T-cell (primary cell): ENCODE measurements around the gene RABGAP1L. TPM values are rescaled to one million over a fixed set of nuclear protein-coding genes. Genes with fewer than 3 reads are reported as not detected.
A peak's percentile ranks its signal among the peaks of the same experiment; 100 is the strongest.

Experiments
- ATAC-seq, 4 experiments: fragments of 200-7000 bp in 3 of 4; fragments of 150-1000 bp in 1 of 4; cut with Tn5 transposase; replicated peaks in 1 of 4; 1 replicate in 3 of 4; 2 replicates in 1 of 4; pipeline ENCODE4 v1.10.0; 2021; ENCODE audit warnings: moderate library complexity in 3 of 4, mild to moderate bottlenecking in 2 of 4, moderate number of reproducible peaks in 1 of 4
- CTCF ChIA-PET, 2 donors: fragments of 300-600 bp; sonication (Branson Sonifier 250); formaldehyde crosslinking; loops; one replicate each; lab custom pipeline; 2022; ENCODE audit warnings: antibody characterized with exemption in 2 of 2; lab: Charles Lee
- POLR2A ChIA-PET, 2 donors: fragments of 300-600 bp; sonication (Branson Sonifier 250); formaldehyde crosslinking; loops; one replicate each; lab custom pipeline; 2022; ENCODE audit warnings: antibody characterized with exemption in 2 of 2; lab: Charles Lee
- DNase-seq, 35 experiments: peaks; one replicate each; pipeline versions ENCODE4 v3.0.0 to v3.0.0-alpha.2; 2013 to 2023
- H3K27ac ChIP-seq: one replicate; pipeline ENCODE4 v1.5.1; 2013; ENCODE audit warnings: low read length
- H3K27me3 ChIP-seq, 2 experiments: replicated peaks in 1 of 2; 1 replicate in 1 of 2; 2 replicates in 1 of 2; pipeline versions ENCODE4 v1.6.1 to v1.7.0; 2013; ENCODE audit warnings: low read length in 1 of 2, mixed read lengths in 1 of 2; ENCODE audit not compliant: control insufficient read depth in 2 of 2, insufficient read depth in 2 of 2; ENCODE audit errors: extremely low read depth in 1 of 2
- H3K36me3 ChIP-seq, 2 donors: 1 replicate in 1 of 2; 2 replicates in 1 of 2; pipeline versions ENCODE4 v1.6.1 to v1.7.0; 2013; ENCODE audit warnings: low read length in 1 of 2; ENCODE audit not compliant: control insufficient read depth in 2 of 2, insufficient read depth in 1 of 2; ENCODE audit errors: extremely low read depth in 1 of 2
- H3K4me1 ChIP-seq, 2 experiments: 1 replicate in 1 of 2; 2 replicates in 1 of 2; pipeline versions ENCODE4 v1.6.1 to v1.7.0; 2013; ENCODE audit warnings: low read length in 2 of 2, mixed read lengths in 1 of 2; ENCODE audit not compliant: insufficient read depth in 2 of 2, control insufficient read depth in 1 of 2; ENCODE audit errors: extremely low read depth in 1 of 2
- H3K4me3 ChIP-seq, 2 donors: 1 replicate in 1 of 2; 2 replicates in 1 of 2; pipeline versions ENCODE4 v1.5.1 to v1.7.0; 2013; ENCODE audit warnings: mild to moderate bottlenecking in 2 of 2, low read length in 1 of 2, moderate library complexity in 1 of 2; ENCODE audit not compliant: control insufficient read depth in 1 of 2; ENCODE audit errors: extremely low read depth in 1 of 2
- H3K9me3 ChIP-seq: 2 replicates; pipeline ENCODE4 v1.7.0; 2013
- H3K27ac Mint-ChIP-seq, 2 donors: one replicate each; pipeline ENCODE4 v1.8.0; 2020 to 2021; ENCODE audit warnings: mild to moderate bottlenecking in 2 of 2, mixed read lengths in 2 of 2
- H3K27me3 Mint-ChIP-seq, 2 donors: one replicate each; pipeline ENCODE4 v1.8.0; 2021 to 2022; ENCODE audit warnings: mixed read lengths in 2 of 2
- H3K36me3 Mint-ChIP-seq: one replicate; pipeline ENCODE4 v1.8.0; 2021; ENCODE audit warnings: mixed read lengths
- H3K4me1 Mint-ChIP-seq, 3 donors: one replicate each; pipeline ENCODE4 v1.8.0; 2020 to 2022; ENCODE audit warnings: mixed read lengths in 3 of 3, mild to moderate bottlenecking in 1 of 3
- H3K4me3 Mint-ChIP-seq, 3 donors: one replicate each; pipeline ENCODE4 v1.8.0; 2020 to 2022; ENCODE audit warnings: mild to moderate bottlenecking in 3 of 3, mixed read lengths in 3 of 3, moderate library complexity in 3 of 3
- H3K9me3 Mint-ChIP-seq, 3 donors: one replicate each; pipeline ENCODE4 v1.8.0; 2020 to 2022; ENCODE audit warnings: mixed read lengths in 3 of 3
- WGBS: methylation state at CpG from one replicate; pipeline ENCODE4 v1.1.5; 2013; ENCODE audit warnings: missing lambda C conversion rate; ENCODE audit not compliant: insufficient coverage; 5-methylcytosine and 5-hydroxymethylcytosine counted together
- total RNA-seq, 35 experiments: library from RNA in 6 of 35; stranded (reverse) in 6 of 35; fragments of 120-200 nt in 1 of 35; gene quantifications; one replicate each; pipeline versions ENCODE4 v1.2.1 to v1.2.4 and lab custom pipeline; 2013 to 2026

The RABGAP1L gene
- total RNA-seq, 5 donors from 2014 or later (not counting 1 experiment from before 2014, with no cell fraction given): 75.0 to 108 (median 82.3) TPM

- Mint-ChIP-seq H3K27ac (no peak overlapping the region), H3K9me3 (peaks cover 6 to 23% (median 13%) of the 10 kb centered on the region in 3 donors), H3K4me3 (no peak overlapping the region), H3K4me1 (peaks cover 23 to 31% (median 27%) of the 10 kb centered on the region in 3 donors), H3K36me3 (peaks cover 27% of the 10 kb centered on the region), H3K27me3 (no peaks in the 10 kb centered on the region)
- Histone ChIP-seq H3K27ac (no peak overlapping the region), H3K27me3 (no peaks in the 10 kb centered on the region), H3K9me3 (no peaks in the 10 kb centered on the region), H3K4me3 (no peak overlapping the region), H3K36me3 (no peaks in the 10 kb centered on the region), H3K4me1 (no peaks in the 10 kb centered on the region)
- ChIA-PET POLR2A (interaction anchor here in 1 of 2 donors (0.6 kb wide), 1 partner anchor 79 kb away, joined by 3 read pairs; no protein-coding TSS in a partner anchor), CTCF (interaction anchor here in 1 of 2 donors (0.5 kb wide), 1 partner anchor 637 kb away, joined by 9 read pairs; no protein-coding TSS in a partner anchor)
- ATAC-seq (no peak), DNase-seq (no peak)
- WGBS: no CpG with 5 or more reads among the region's 3 CpGs
Observed at GRCh38 chr1:174344162-174344561, 184.8 kb downstream of the RABGAP1L start.

GRCh38 chr1:174352117-174352516 lies 192.8 kb downstream of the RABGAP1L start:
- ATAC-seq (no peak), DNase-seq (no peak)
- Mint-ChIP-seq H3K4me1 (peaks cover 6 to 16% (median 12%) of the 10 kb centered on the region in 3 donors), H3K9me3 (peaks cover 0 to 10% (median 6%) of the 10 kb centered on the region in 3 donors), H3K27me3 (no peaks in the 10 kb centered on the region), H3K4me3 (no peak overlapping the region), H3K36me3 (peaks cover 33% of the 10 kb centered on the region), H3K27ac (no peak overlapping the region)
- ChIA-PET CTCF (no interaction called here), POLR2A (no interaction called here)
- Histone ChIP-seq H3K9me3 (no peaks in the 10 kb centered on the region), H3K4me1 (no peaks in the 10 kb centered on the region), H3K27me3 (no peaks in the 10 kb centered on the region), H3K27ac (no peak overlapping the region), H3K36me3 (no peaks in the 10 kb centered on the region), H3K4me3 (no peak overlapping the region)

- no peaks in the 10 kb centered on the region for H3K36me3 ChIP-seq
- ATAC-seq (no peak), DNase-seq (no peak)
- Mint-ChIP-seq H3K9me3 (peaks cover 0 to 5% (median 0%) of the 10 kb centered on the region in 3 donors), H3K4me1 (peaks cover 6 to 10% (median 10%) of the 10 kb centered on the region in 3 donors), H3K36me3 (peaks cover 30% of the 10 kb centered on the region), H3K27ac (no peak overlapping the region), H3K4me3 (no peak overlapping the region), H3K27me3 (no peaks in the 10 kb centered on the region)
- no peaks in the 10 kb centered on the region for H3K4me1 ChIP-seq
- 100% methylated on average over 1 of the region's 3 CpGs for WGBS
- no peak overlapping the region for H3K4me3 ChIP-seq
- ChIA-PET CTCF (no interaction called here), POLR2A (no interaction called here)
- no peaks in the 10 kb centered on the region for H3K27me3 ChIP-seq
- no peaks in the 10 kb centered on the region for H3K9me3 ChIP-seq
- no peak overlapping the region for H3K27ac ChIP-seq
Observed at GRCh38 chr1:174352883-174353608, 193.7 kb downstream of the RABGAP1L start.

GRCh38 chr1:174358344-174358743 lies 199.0 kb downstream of the RABGAP1L start:
- Histone ChIP-seq H3K4me3 (no peak overlapping the region), H3K27me3 (no peaks in the 10 kb centered on the region), H3K27ac (no peak overlapping the region), H3K4me1 (no peaks in the 10 kb centered on the region), H3K9me3 (no peaks in the 10 kb centered on the region), H3K36me3 (no peaks in the 10 kb centered on the region)
- no peak overlapping the region for H3K27ac Mint-ChIP-seq
- peaks cover 11 to 22% (median 14%) of the 10 kb centered on the region in 3 donors for H3K4me1 Mint-ChIP-seq
- peaks cover 37% of the 10 kb centered on the region for H3K36me3 Mint-ChIP-seq
- H3K9me3 Mint-ChIP-seq: peaks cover 0 to 5% (median 1%) of the 10 kb centered on the region in 3 donors
- no peak for ATAC-seq
- CTCF ChIA-PET: no interaction called here
- POLR2A ChIA-PET: no interaction called here
- H3K27me3 Mint-ChIP-seq: no peaks in the 10 kb centered on the region
- H3K4me3 Mint-ChIP-seq: no peak overlapping the region
- 100% methylated on average over 1 of the region's 3 CpGs for WGBS
- DNase-seq: no peak

GRCh38 chr1:174358786-174359453 lies 199.6 kb downstream of the RABGAP1L start:
- Mint-ChIP-seq H3K36me3 (peaks cover 34% of the 10 kb centered on the region), H3K4me1 (peaks cover 11 to 25% (median 14%) of the 10 kb centered on the region in 3 donors), H3K9me3 (peaks cover 0 to 5% (median 1%) of the 10 kb centered on the region in 3 donors), H3K4me3 (no peak overlapping the region), H3K27ac (no peak overlapping the region), H3K27me3 (no peaks in the 10 kb centered on the region)
- DNase-seq: peak in 1 of 35 experiments; percentile 9
- Histone ChIP-seq H3K4me1 (no peaks in the 10 kb centered on the region), H3K27me3 (no peaks in the 10 kb centered on the region), H3K36me3 (no peaks in the 10 kb centered on the region), H3K4me3 (no peak overlapping the region), H3K27ac (no peak overlapping the region), H3K9me3 (no peaks in the 10 kb centered on the region)
- ATAC-seq: no peak
- ChIA-PET POLR2A (no interaction called here), CTCF (interaction anchor here in 1 of 2 donors (0.5 kb wide), 1 partner anchor 603 kb away, joined by 5 read pairs; no protein-coding TSS in a partner anchor)
- WGBS: no CpG with 5 or more reads among the region's 6 CpGs

- no peak for ATAC-seq
- H3K36me3 Mint-ChIP-seq: peaks cover 33% of the 10 kb centered on the region
- no peak overlapping the region for H3K4me3 Mint-ChIP-seq
- no peak overlapping the region for H3K27ac Mint-ChIP-seq
- no CpG with 5 or more reads among the region's 2 CpGs for WGBS
- H3K27me3 ChIP-seq: no peaks in the 10 kb centered on the region
- no peak overlapping the region for H3K4me3 ChIP-seq
- no peaks in the 10 kb centered on the region for H3K9me3 ChIP-seq
- CTCF ChIA-PET: no interaction called here
- H3K36me3 ChIP-seq: no peaks in the 10 kb centered on the region
- no peak for DNase-seq
- H3K4me1 Mint-ChIP-seq: peaks cover 11 to 25% (median 14%) of the 10 kb centered on the region in 3 donors
- H3K27ac ChIP-seq: no peak overlapping the region
- POLR2A ChIA-PET: no interaction called here
- H3K9me3 Mint-ChIP-seq: peaks cover 0 to 5% (median 1%) of the 10 kb centered on the region in 3 donors
- H3K4me1 ChIP-seq: no peaks in the 10 kb centered on the region
- H3K27me3 Mint-ChIP-seq: no peaks in the 10 kb centered on the region
Observed at GRCh38 chr1:174359454-174359805, 200.1 kb downstream of the RABGAP1L start.
